GM12878 (cell line): ENCODE data around the gene PRR9.

Source experiments
- POLR2AphosphoS5 ChIP-seq: IDR thresholded peaks from 2 replicates; pipeline ENCODE4 v1.6.1; 2011; ENCODE audit warnings: mild to moderate bottlenecking, low read length, inconsistent platforms
- ZSCAN29 ChIP-seq: fragments of 450-650 bp; IDR thresholded peaks from 2 replicates; pipeline ENCODE4 v1.6.1; 2017; ENCODE audit warnings: mild to moderate bottlenecking, moderate library complexity
- TF ChIP-seq, protein P1 (sequence below), 3 experiments: IDR thresholded peaks in 2 of 3; conservative IDR thresholded peaks in 1 of 3; 2 replicates each; pipeline ENCODE4 v1.5.1; 2011; ENCODE audit warnings: low read depth in 3 of 3, low read length in 3 of 3, mild to moderate bottlenecking in 3 of 3, control low read depth in 2 of 3, moderate library complexity in 2 of 3, inconsistent platforms in 1 of 3, mixed read lengths in 1 of 3; ENCODE audit not compliant: control insufficient read depth in 2 of 3, insufficient read depth in 1 of 3; ENCODE audit errors: extremely low read depth in 1 of 3

GRCh38 chr1:153190373-153190772 lies 27.0 kb upstream of the PRR9 start:
- TF ChIP-seq, protein P1, sequence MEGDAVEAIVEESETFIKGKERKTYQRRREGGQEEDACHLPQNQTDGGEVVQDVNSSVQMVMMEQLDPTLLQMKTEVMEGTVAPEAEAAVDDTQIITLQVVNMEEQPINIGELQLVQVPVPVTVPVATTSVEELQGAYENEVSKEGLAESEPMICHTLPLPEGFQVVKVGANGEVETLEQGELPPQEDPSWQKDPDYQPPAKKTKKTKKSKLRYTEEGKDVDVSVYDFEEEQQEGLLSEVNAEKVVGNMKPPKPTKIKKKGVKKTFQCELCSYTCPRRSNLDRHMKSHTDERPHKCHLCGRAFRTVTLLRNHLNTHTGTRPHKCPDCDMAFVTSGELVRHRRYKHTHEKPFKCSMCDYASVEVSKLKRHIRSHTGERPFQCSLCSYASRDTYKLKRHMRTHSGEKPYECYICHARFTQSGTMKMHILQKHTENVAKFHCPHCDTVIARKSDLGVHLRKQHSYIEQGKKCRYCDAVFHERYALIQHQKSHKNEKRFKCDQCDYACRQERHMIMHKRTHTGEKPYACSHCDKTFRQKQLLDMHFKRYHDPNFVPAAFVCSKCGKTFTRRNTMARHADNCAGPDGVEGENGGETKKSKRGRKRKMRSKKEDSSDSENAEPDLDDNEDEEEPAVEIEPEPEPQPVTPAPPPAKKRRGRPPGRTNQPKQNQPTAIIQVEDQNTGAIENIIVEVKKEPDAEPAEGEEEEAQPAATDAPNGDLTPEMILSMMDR (IDR thresholded peaks at IDR 0.05 in 2 of 3, conservative IDR thresholded peaks at IDR 0.05 in 1 of 3; ENCODE audit: control insufficient read depth in 2 of 3, extremely low read depth in 1 of 3, insufficient read depth in 1 of 3, low read depth in 3 of 3, low read length in 3 of 3): peak; percentile 30 to 36 (median 34); a peak in 4 of 6 replicates
- TF ChIP-seq ZSCAN29: no peak
- no peak for TF ChIP-seq POLR2AphosphoS5
